Spinal cord (tissue), 10 donors: ENCODE results near the gene PRMT2. TPM values are rescaled to one million over a fixed set of nuclear protein-coding genes. Genes with fewer than 3 reads are reported as not detected.

Source experiments
- DNase-seq, 6 donors: peaks; one replicate each; pipeline versions ENCODE4 v3.0.0 to v3.0.0-alpha.2; 2013 to 2015; ENCODE audit warnings: low spot score in 6 of 6, low read depth in 4 of 6
- H3K27ac ChIP-seq: one replicate; pipeline ENCODE4 v1.5.1; 2013; ENCODE audit warnings: low read depth, low read length, control low read depth
- H3K27me3 ChIP-seq: one replicate; pipeline ENCODE4 v1.6.1; 2013; ENCODE audit warnings: low read length; ENCODE audit not compliant: control insufficient read depth, insufficient read depth
- H3K36me3 ChIP-seq: one replicate; pipeline ENCODE4 v1.6.1; 2013; ENCODE audit warnings: low read length; ENCODE audit not compliant: control insufficient read depth, insufficient read depth
- H3K4me1 ChIP-seq: one replicate; pipeline ENCODE4 v1.6.1; 2013; ENCODE audit warnings: low read length; ENCODE audit not compliant: control insufficient read depth, insufficient read depth
- H3K4me3 ChIP-seq: one replicate; pipeline ENCODE4 v1.5.1; 2013; ENCODE audit warnings: low read depth, low read length, control low read depth
- H3K9me3 ChIP-seq: one replicate; pipeline ENCODE4 v1.6.1; 2013; ENCODE audit warnings: low read length; ENCODE audit not compliant: control insufficient read depth, insufficient read depth
- WGBS: methylation state at CpG from one replicate; pipeline ENCODE4 v1.1.5; 2013; ENCODE audit warnings: missing lambda C conversion rate; ENCODE audit not compliant: insufficient coverage; 5-methylcytosine and 5-hydroxymethylcytosine counted together
- polyA plus RNA-seq, 2 donors: library from polyadenylated mRNA; unstranded; fragments of 120-200 nt; gene quantifications; one replicate each; pipeline ENCODE4 v1.2.1, GENCODE V29; 2013; ENCODE audit not compliant: insufficient read length in 2 of 2
- total RNA-seq, 2 donors: library from RNA; depleted of rRNA in 1 of 2; stranded (reverse); fragments of 120-200 nt in 1 of 2; fragments of >200 nt in 1 of 2; gene quantifications; one replicate each; pipeline versions ENCODE4 v1.2.3 to v1.2.4, GENCODE V29; 2013 to 2014
- donor health status: healthy.

PRMT2 gene
- total and polyA plus RNA-seq, 4 donors, result 125 to 216 (median 206) TPM

- DNase-seq, result no peak
- Histone ChIP-seq H3K9me3 (peaks cover 2% of the 10 kb centered on the region), H3K27me3 (no peaks in the 10 kb centered on the region), H3K36me3 (no peaks in the 10 kb centered on the region), H3K4me3 (no peak overlapping the region), H3K4me1 (peaks cover 10% of the 10 kb centered on the region), H3K27ac (no peak overlapping the region)
- 100% methylated on average over 2 of the region's 2 CpGs for WGBS
These were observed 19.4 kb upstream of the PRMT2 start for GRCh38 chr21:46616050-46616449.

- Histone ChIP-seq H3K27ac (no peak overlapping the region), H3K4me3 (no peak overlapping the region), H3K27me3 (no peaks in the 10 kb centered on the region), H3K4me1 (peaks cover 16% of the 10 kb centered on the region), H3K9me3 (peaks cover 2% of the 10 kb centered on the region), H3K36me3 (no peaks in the 10 kb centered on the region)
- no peak for DNase-seq
- no CpG with 5 or more reads among the region's 1 CpG for WGBS
These were observed 18.8 kb upstream of the PRMT2 start for GRCh38 chr21:46616656-46617055.

GRCh38 chr21:46617267-46618051, 18.0 kb upstream of the PRMT2 start:
- Histone ChIP-seq H3K4me3 (no peak overlapping the region), H3K9me3 (peaks cover 2% of the 10 kb centered on the region), H3K36me3 (no peaks in the 10 kb centered on the region), H3K27ac (no peak overlapping the region), H3K27me3 (no peaks in the 10 kb centered on the region), H3K4me1 (peaks cover 22% of the 10 kb centered on the region)
- WGBS, result 100% methylated on average over 1 of the region's 6 CpGs
- no peak for DNase-seq

- H3K4me3 ChIP-seq, result no peak overlapping the region
- peaks cover 34% of the 10 kb centered on the region for H3K4me1 ChIP-seq
- DNase-seq, result no peak
- H3K27ac ChIP-seq, result no peak overlapping the region
- H3K9me3 ChIP-seq, result no peaks in the 10 kb centered on the region
- no CpG with 5 or more reads among the region's 5 CpGs for WGBS
- H3K27me3 ChIP-seq, result no peaks in the 10 kb centered on the region
- H3K36me3 ChIP-seq, result no peaks in the 10 kb centered on the region
These were observed 16.6 kb upstream of the PRMT2 start for GRCh38 chr21:46618738-46619379.

GRCh38 chr21:46619846-46620245, 15.6 kb upstream of the PRMT2 start:
- H3K27ac ChIP-seq, result peak overlapping the region; percentile 95
- 81% methylated on average over 2 of the region's 2 CpGs for WGBS
- no peaks in the 10 kb centered on the region for H3K27me3 ChIP-seq

GRCh38 chr21:46620846-46621245, 14.6 kb upstream of the PRMT2 start:
- peaks cover 45% of the 10 kb centered on the region for H3K4me1 ChIP-seq
- 37% methylated on average over 7 of the region's 7 CpGs for WGBS
- peak overlapping the region; percentile 95 for H3K27ac ChIP-seq
- H3K4me3 ChIP-seq, result no peak overlapping the region
- no peaks in the 10 kb centered on the region for H3K36me3 ChIP-seq
- peaks cover 6% of the 10 kb centered on the region for H3K9me3 ChIP-seq
- peak in 1 of 6 donors; percentile 66 for DNase-seq
- H3K27me3 ChIP-seq, result no peaks in the 10 kb centered on the region

More at GRCh38 chr21:46619846-46620245, 15.6 kb upstream of the PRMT2 start:
- no peaks in the 10 kb centered on the region for H3K36me3 ChIP-seq
- no peak overlapping the region for H3K4me3 ChIP-seq
- DNase-seq, result no peak
- H3K9me3 ChIP-seq, result no peaks in the 10 kb centered on the region
- peaks cover 44% of the 10 kb centered on the region for H3K4me1 ChIP-seq

GRCh38 chr21:46621457-46622182, 13.9 kb upstream of the PRMT2 start:
- no peaks in the 10 kb centered on the region for H3K27me3 ChIP-seq
- WGBS, result 30% methylated on average over 2 of the region's 9 CpGs
- peaks cover 6% of the 10 kb centered on the region for H3K9me3 ChIP-seq
- peak in 2 of 6 donors; percentile 30 to 76 for DNase-seq
- H3K36me3 ChIP-seq, result no peaks in the 10 kb centered on the region
- peaks cover 45% of the 10 kb centered on the region for H3K4me1 ChIP-seq
- H3K27ac ChIP-seq, result peak overlapping the region; percentile 95
- H3K4me3 ChIP-seq, result no peak overlapping the region

GRCh38 chr21:46622226-46622625, 13.2 kb upstream of the PRMT2 start:
- Histone ChIP-seq H3K9me3 (peaks cover 6% of the 10 kb centered on the region), H3K27me3 (no peaks in the 10 kb centered on the region), H3K27ac (peak overlapping the region; percentile 95), H3K4me3 (no peak overlapping the region), H3K4me1 (peaks cover 45% of the 10 kb centered on the region), H3K36me3 (no peaks in the 10 kb centered on the region)
- DNase-seq, result peak in 2 of 6 donors; percentile 86 to 92
- WGBS, result 18% methylated on average over 3 of the region's 4 CpGs

GRCh38 chr21:46624050-46624449, 11.4 kb upstream of the PRMT2 start:
- WGBS, result 52% methylated on average over 16 of the region's 16 CpGs
- peak in 2 of 6 donors; percentile 26 to 53 for DNase-seq
- no peaks in the 10 kb centered on the region for H3K36me3 ChIP-seq
- H3K27ac ChIP-seq, result peak overlapping the region; percentile 95
- no peaks in the 10 kb centered on the region for H3K27me3 ChIP-seq
- peaks cover 45% of the 10 kb centered on the region for H3K4me1 ChIP-seq
- H3K9me3 ChIP-seq, result peaks cover 6% of the 10 kb centered on the region
- H3K4me3 ChIP-seq, result no peak overlapping the region
